ENCODE results near the gene MUL1.

Gene MUL1

GRCh38 chr1:20540281-20540680 lies 32.3 kb upstream of the MUL1 start:
- H3K36me3 ChIP-seq (ENCODE audit: control insufficient read depth in 1 of 2, insufficient read depth in 2 of 2, low read depth in 1 of 2, low read length in 2 of 2) = no peaks in the 10 kb centered on the region
- no peak overlapping the region for H2AFZ ChIP-seq (ENCODE audit: low read depth, low read length)
- 100% methylated on average over 1 of the region's 1 CpG for WGBS
- no peak overlapping the region for H2BK15ac ChIP-seq (ENCODE audit: low read depth, poor library complexity, severe bottlenecking)
- H3K23ac ChIP-seq (ENCODE audit: low read length in 2 of 2) = no peak overlapping the region
- no peak for DNase-seq
- no peak overlapping the region for H3K27ac ChIP-seq (ENCODE audit: low read length, poor library complexity, severe bottlenecking)
- peaks cover 9% of the 10 kb centered on the region for H3K9me3 ChIP-seq (ENCODE audit: control insufficient read depth, low read length)
- H3K4ac ChIP-seq (ENCODE audit: low read depth in 1 of 2, low read length in 2 of 2) = no peak overlapping the region
- H4K91ac ChIP-seq (ENCODE audit: low read length) = no peak overlapping the region
- no peak overlapping the region for H3K14ac ChIP-seq (ENCODE audit: low read length in 2 of 2)
- no peak overlapping the region for H2BK5ac ChIP-seq (ENCODE audit: low read depth, low read length, poor library complexity, severe bottlenecking)
- H3K4me1 ChIP-seq (ENCODE audit: control insufficient read depth, insufficient read depth, low read depth, low read length) = no peaks in the 10 kb centered on the region
- H4K8ac ChIP-seq (ENCODE audit: low read length) = no peak overlapping the region
- no peak overlapping the region for H3K4me2 ChIP-seq (ENCODE audit: low read length, poor library complexity, severe bottlenecking)
- no peak overlapping the region for H3K4me3 ChIP-seq (ENCODE audit: insufficient read depth in 1 of 2, low read depth in 1 of 2, low read length in 2 of 2)
- no peak overlapping the region for H2AK5ac ChIP-seq (ENCODE audit: low read length, severe bottlenecking)
- H2BK120ac ChIP-seq (ENCODE audit: low read depth, low read length) = no peak overlapping the region
- no peak overlapping the region for H3K18ac ChIP-seq (ENCODE audit: low read depth in 1 of 2, low read length in 2 of 2)
- no peaks in the 10 kb centered on the region for H3K79me1 ChIP-seq (replicated peaks; ENCODE audit: low read length, poor library complexity, severe bottlenecking)
- H2BK12ac ChIP-seq (ENCODE audit: low read length in 2 of 2) = no peak overlapping the region
- peaks cover 34 to 44% of the 10 kb centered on the region in 2 experiments for H3K27me3 ChIP-seq (ENCODE audit: control insufficient read depth in 1 of 2, insufficient read depth in 1 of 2, low read length in 2 of 2)
- H3K9ac ChIP-seq (ENCODE audit: low read length) = no peak overlapping the region

GRCh38 chr1:20538760-20539551 lies 31.0 kb upstream of the MUL1 start:
- Histone ChIP-seq H4K91ac (ENCODE audit: low read length) (no peak overlapping the region), H3K27ac (ENCODE audit: low read length, poor library complexity, severe bottlenecking) (no peak overlapping the region), H4K8ac (ENCODE audit: low read length) (no peak overlapping the region), H3K27me3 (ENCODE audit: control insufficient read depth in 1 of 2, insufficient read depth in 1 of 2, low read length in 2 of 2) (peaks cover 36 to 57% of the 10 kb centered on the region in 2 experiments), H3K36me3 (ENCODE audit: control insufficient read depth in 1 of 2, insufficient read depth in 2 of 2, low read depth in 1 of 2, low read length in 2 of 2) (no peaks in the 10 kb centered on the region), H3K18ac (ENCODE audit: low read depth in 1 of 2, low read length in 2 of 2) (no peak overlapping the region), H2BK120ac (ENCODE audit: low read depth, low read length) (no peak overlapping the region), H2AK5ac (ENCODE audit: low read length, severe bottlenecking) (no peak overlapping the region), H3K9me3 (ENCODE audit: control insufficient read depth, low read length) (peaks cover 9% of the 10 kb centered on the region), H2AFZ (ENCODE audit: low read depth, low read length) (no peak overlapping the region), H2BK12ac (ENCODE audit: low read length in 2 of 2) (no peak overlapping the region), H2BK5ac (ENCODE audit: low read depth, low read length, poor library complexity, severe bottlenecking) (no peak overlapping the region), H3K4ac (ENCODE audit: low read depth in 1 of 2, low read length in 2 of 2) (no peak overlapping the region), H3K4me3 (ENCODE audit: insufficient read depth in 1 of 2, low read depth in 1 of 2, low read length in 2 of 2) (no peak overlapping the region), H3K14ac (ENCODE audit: low read length in 2 of 2) (no peak overlapping the region), H3K79me1 (replicated peaks; ENCODE audit: low read length, poor library complexity, severe bottlenecking) (no peaks in the 10 kb centered on the region), H2BK15ac (ENCODE audit: low read depth, poor library complexity, severe bottlenecking) (no peak overlapping the region), H3K4me2 (ENCODE audit: low read length, poor library complexity, severe bottlenecking) (no peak overlapping the region), H3K4me1 (ENCODE audit: control insufficient read depth, insufficient read depth, low read depth, low read length) (no peaks in the 10 kb centered on the region), H3K23ac (ENCODE audit: low read length in 2 of 2) (no peak overlapping the region), H3K9ac (ENCODE audit: low read length) (no peak overlapping the region)
- no peak for DNase-seq
- WGBS = 85% methylated on average over 3 of the region's 3 CpGs

- peaks cover 43 to 64% of the 10 kb centered on the region in 2 experiments for H3K27me3 ChIP-seq (ENCODE audit: control insufficient read depth in 1 of 2, insufficient read depth in 1 of 2, low read length in 2 of 2)
- H3K9ac ChIP-seq (ENCODE audit: low read length) = no peak overlapping the region
- no peak overlapping the region for H4K91ac ChIP-seq (ENCODE audit: low read length)
- H3K23ac ChIP-seq (ENCODE audit: low read length in 2 of 2) = no peak overlapping the region
- H2BK15ac ChIP-seq (ENCODE audit: low read depth, poor library complexity, severe bottlenecking) = no peak overlapping the region
- no peak overlapping the region for H3K27ac ChIP-seq (ENCODE audit: low read length, poor library complexity, severe bottlenecking)
- H2BK120ac ChIP-seq (ENCODE audit: low read depth, low read length) = no peak overlapping the region
- no peaks in the 10 kb centered on the region for H3K36me3 ChIP-seq (ENCODE audit: control insufficient read depth in 1 of 2, insufficient read depth in 2 of 2, low read depth in 1 of 2, low read length in 2 of 2)
- no peak overlapping the region for H3K14ac ChIP-seq (ENCODE audit: low read length in 2 of 2)
- H2AFZ ChIP-seq (ENCODE audit: low read depth, low read length) = no peak overlapping the region
- H3K4me1 ChIP-seq (ENCODE audit: control insufficient read depth, insufficient read depth, low read depth, low read length) = no peaks in the 10 kb centered on the region
- H4K8ac ChIP-seq (ENCODE audit: low read length) = no peak overlapping the region
- H3K79me1 ChIP-seq (replicated peaks; ENCODE audit: low read length, poor library complexity, severe bottlenecking) = no peaks in the 10 kb centered on the region
- H3K4me2 ChIP-seq (ENCODE audit: low read length, poor library complexity, severe bottlenecking) = no peak overlapping the region
- no peak overlapping the region for H2BK12ac ChIP-seq (ENCODE audit: low read length in 2 of 2)
- peaks cover 9% of the 10 kb centered on the region for H3K9me3 ChIP-seq (ENCODE audit: control insufficient read depth, low read length)
- no peak for DNase-seq
- H3K4me3 ChIP-seq (ENCODE audit: insufficient read depth in 1 of 2, low read depth in 1 of 2, low read length in 2 of 2) = no peak overlapping the region
- 75% methylated on average over 2 of the region's 2 CpGs for WGBS
- H2BK5ac ChIP-seq (ENCODE audit: low read depth, low read length, poor library complexity, severe bottlenecking) = no peak overlapping the region
- H3K4ac ChIP-seq (ENCODE audit: low read depth in 1 of 2, low read length in 2 of 2) = no peak overlapping the region
- H3K18ac ChIP-seq (ENCODE audit: low read depth in 1 of 2, low read length in 2 of 2) = no peak overlapping the region
- H2AK5ac ChIP-seq (ENCODE audit: low read length, severe bottlenecking) = no peak overlapping the region
These were observed 30.3 kb upstream of the MUL1 start for GRCh38 chr1:20538227-20538626.

GRCh38 chr1:20534659-20535417 lies 26.9 kb upstream of the MUL1 start:
- no peaks in the 10 kb centered on the region for H3K4me1 ChIP-seq (ENCODE audit: control insufficient read depth, insufficient read depth, low read depth, low read length)
- no peak overlapping the region for H2BK12ac ChIP-seq (ENCODE audit: low read length in 2 of 2)
- 69% methylated on average over 12 of the region's 12 CpGs for WGBS
- no peak overlapping the region for H3K4me2 ChIP-seq (ENCODE audit: low read length, poor library complexity, severe bottlenecking)
- no peak for DNase-seq
- H3K18ac ChIP-seq (ENCODE audit: low read depth in 1 of 2, low read length in 2 of 2) = no peak overlapping the region
- no peak overlapping the region for H4K91ac ChIP-seq (ENCODE audit: low read length)
- no peak overlapping the region for H3K4me3 ChIP-seq (ENCODE audit: insufficient read depth in 1 of 2, low read depth in 1 of 2, low read length in 2 of 2)
- no peak overlapping the region for H3K23ac ChIP-seq (ENCODE audit: low read length in 2 of 2)
- no peak overlapping the region for H2BK120ac ChIP-seq (ENCODE audit: low read depth, low read length)
- H2AK5ac ChIP-seq (ENCODE audit: low read length, severe bottlenecking) = no peak overlapping the region
- no peak overlapping the region for H2AFZ ChIP-seq (ENCODE audit: low read depth, low read length)
- no peak overlapping the region for H2BK5ac ChIP-seq (ENCODE audit: low read depth, low read length, poor library complexity, severe bottlenecking)
- no peak overlapping the region for H2BK15ac ChIP-seq (ENCODE audit: low read depth, poor library complexity, severe bottlenecking)
- no peak overlapping the region for H3K27ac ChIP-seq (ENCODE audit: low read length, poor library complexity, severe bottlenecking)
- no peaks in the 10 kb centered on the region for H3K9me3 ChIP-seq (ENCODE audit: control insufficient read depth, low read length)
- H4K8ac ChIP-seq (ENCODE audit: low read length) = no peak overlapping the region
- H3K4ac ChIP-seq (ENCODE audit: low read depth in 1 of 2, low read length in 2 of 2) = no peak overlapping the region
- H3K27me3 ChIP-seq (ENCODE audit: control insufficient read depth in 1 of 2, insufficient read depth in 1 of 2, low read length in 2 of 2) = peaks cover 51 to 68% of the 10 kb centered on the region in 2 experiments
- H3K14ac ChIP-seq (ENCODE audit: low read length in 2 of 2) = no peak overlapping the region
- no peaks in the 10 kb centered on the region for H3K36me3 ChIP-seq (ENCODE audit: control insufficient read depth in 1 of 2, insufficient read depth in 2 of 2, low read depth in 1 of 2, low read length in 2 of 2)
- H3K9ac ChIP-seq (ENCODE audit: low read length) = no peak overlapping the region
- H3K79me1 ChIP-seq (replicated peaks; ENCODE audit: low read length, poor library complexity, severe bottlenecking) = no peaks in the 10 kb centered on the region

All from mesenchymal stem cell (in vitro differentiated cells and primary cell).